DOHH2 (cell line): ENCODE measurements around the gene CES4A.

ENCODE experiments used
- CTCF ChIP-seq: fragments of 200-600 bp; sonication (generic); IDR thresholded peaks from one replicate; pipeline ENCODE4 v1.5.1; 2014; ENCODE audit warnings: antibody characterized with exemption, mild to moderate bottlenecking, low read depth, low read length; ENCODE audit not compliant: poor library complexity, severe bottlenecking
- EZH2phosphoT487 ChIP-seq: fragments of 200-600 bp; sonication (generic); IDR thresholded peaks from 2 replicates; pipeline ENCODE4 v1.6.1; 2017; ENCODE audit warnings: borderline replicate concordance, mild to moderate bottlenecking, antibody characterized with exemption, low read length, moderate library complexity, mixed read lengths

GRCh38 chr16:66950971-66951790, 37.2 kb upstream of the CES4A start:
- TF ChIP-seq CTCF (no peak), EZH2phosphoT487 (no peak)
